ENCODE data around the gene MRPL23. TPM values are rescaled to one million over a fixed set of nuclear protein-coding genes. Genes with fewer than 3 reads are reported as not detected.

MRPL23 gene
- total RNA-seq, 1 experiment from 2014 or later = 109 TPM

DNA sequence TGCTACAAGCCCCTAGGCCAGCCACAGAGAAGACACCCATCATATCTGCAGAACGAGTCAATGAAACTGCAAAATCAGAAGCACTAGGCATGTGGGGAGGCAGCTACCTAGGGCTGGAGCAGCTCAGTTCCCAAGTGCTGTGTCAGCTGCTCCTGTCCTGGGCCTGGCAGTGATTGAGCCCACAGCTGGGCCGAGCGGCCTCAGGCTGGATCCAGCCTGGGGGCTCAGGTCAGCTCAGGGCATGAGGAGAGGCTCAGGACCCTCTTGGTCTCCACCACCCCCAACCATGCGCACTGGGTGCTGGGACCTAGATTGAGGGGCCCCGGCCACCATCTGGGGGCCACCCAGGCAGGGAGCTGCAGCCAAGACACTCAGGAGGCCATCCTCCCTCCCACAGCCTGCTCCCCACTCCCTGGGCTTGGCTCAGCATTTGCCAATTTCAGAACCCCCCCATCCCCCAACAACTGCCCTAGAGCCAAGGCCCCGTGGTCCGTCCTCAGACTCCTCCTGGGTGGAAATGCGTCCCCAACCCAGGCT, 30.1 kb upstream of the MRPL23 start:
- BruUV-seq (replicated peaks) = no TSS peak
- Histone ChIP-seq H3K27me3 (ENCODE audit: insufficient read depth, low read length) (no peaks in the 10 kb centered on the region), H3K36me3 (ENCODE audit: control insufficient read depth in 1 of 2, insufficient read depth in 2 of 2, low read length in 2 of 2) (no peaks in the 10 kb centered on the region), H3K79me2 (ENCODE audit: insufficient read depth, low read length) (no peaks in the 10 kb centered on the region), H3K4me3 (replicated peaks in 1 of 2; ENCODE audit: low read depth in 1 of 2, low read length in 2 of 2) (no peak overlapping the region), H4K20me1 (ENCODE audit: insufficient read depth) (no peaks in the 10 kb centered on the region), H3K9me2 (ENCODE audit: insufficient read depth) (no peaks in the 10 kb centered on the region), H3K9ac (ENCODE audit: low read length) (no peak overlapping the region), H3K9me3 (ENCODE audit: control insufficient read depth in 1 of 2, insufficient read depth in 1 of 2, low read depth in 1 of 2, low read length in 2 of 2) (no peaks in the 10 kb centered on the region), H3K4me1 (ENCODE audit: control insufficient read depth in 1 of 2, insufficient read depth in 2 of 2, low read length in 2 of 2) (no peaks in the 10 kb centered on the region), H3K4me2 (ENCODE audit: low read length) (no peak overlapping the region), H3K27ac (ENCODE audit: low read depth, low read length) (no peak overlapping the region), H2AFZ (ENCODE audit: low read depth, low read length, poor library complexity, severe bottlenecking) (no peak overlapping the region)
- TF ChIP-seq FOSL1 (IDR thresholded peaks at IDR 0.05; ENCODE audit: low read depth) (no peak), ELF1 (IDR thresholded peaks at IDR 0.05; ENCODE audit: borderline replicate concordance, low read depth) (no peak), POLR2AphosphoS5 (IDR thresholded peaks at IDR 0.05; ENCODE audit: low read depth, low read length) (no peak), SIN3A (IDR thresholded peaks at IDR 0.05; ENCODE audit: low read depth) (no peak)
- TF ChIP-seq, protein P1, sequence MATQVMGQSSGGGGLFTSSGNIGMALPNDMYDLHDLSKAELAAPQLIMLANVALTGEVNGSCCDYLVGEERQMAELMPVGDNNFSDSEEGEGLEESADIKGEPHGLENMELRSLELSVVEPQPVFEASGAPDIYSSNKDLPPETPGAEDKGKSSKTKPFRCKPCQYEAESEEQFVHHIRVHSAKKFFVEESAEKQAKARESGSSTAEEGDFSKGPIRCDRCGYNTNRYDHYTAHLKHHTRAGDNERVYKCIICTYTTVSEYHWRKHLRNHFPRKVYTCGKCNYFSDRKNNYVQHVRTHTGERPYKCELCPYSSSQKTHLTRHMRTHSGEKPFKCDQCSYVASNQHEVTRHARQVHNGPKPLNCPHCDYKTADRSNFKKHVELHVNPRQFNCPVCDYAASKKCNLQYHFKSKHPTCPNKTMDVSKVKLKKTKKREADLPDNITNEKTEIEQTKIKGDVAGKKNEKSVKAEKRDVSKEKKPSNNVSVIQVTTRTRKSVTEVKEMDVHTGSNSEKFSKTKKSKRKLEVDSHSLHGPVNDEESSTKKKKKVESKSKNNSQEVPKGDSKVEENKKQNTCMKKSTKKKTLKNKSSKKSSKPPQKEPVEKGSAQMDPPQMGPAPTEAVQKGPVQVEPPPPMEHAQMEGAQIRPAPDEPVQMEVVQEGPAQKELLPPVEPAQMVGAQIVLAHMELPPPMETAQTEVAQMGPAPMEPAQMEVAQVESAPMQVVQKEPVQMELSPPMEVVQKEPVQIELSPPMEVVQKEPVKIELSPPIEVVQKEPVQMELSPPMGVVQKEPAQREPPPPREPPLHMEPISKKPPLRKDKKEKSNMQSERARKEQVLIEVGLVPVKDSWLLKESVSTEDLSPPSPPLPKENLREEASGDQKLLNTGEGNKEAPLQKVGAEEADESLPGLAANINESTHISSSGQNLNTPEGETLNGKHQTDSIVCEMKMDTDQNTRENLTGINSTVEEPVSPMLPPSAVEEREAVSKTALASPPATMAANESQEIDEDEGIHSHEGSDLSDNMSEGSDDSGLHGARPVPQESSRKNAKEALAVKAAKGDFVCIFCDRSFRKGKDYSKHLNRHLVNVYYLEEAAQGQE (IDR thresholded peaks at IDR 0.05; ENCODE audit: low read depth) = no peak
- ChIA-PET POLR2A (no interaction called here), RAD21 (ENCODE audit: low non-redundant PET in 1 of 2, low total read pairs in 2 of 2, uncharacterized antibody in 2 of 2, unreplicated experiment in 2 of 2) (no interaction called here), CTCF (interaction anchor here (0.6 to 1.7 kb wide), 2 partner anchors 12 to 35 kb away, joined by 3 to 7 read pairs; no protein-coding TSS in a partner anchor)
- DNase-seq (ENCODE audit: low read depth, low spot score) (no peak), ATAC-seq (no peak)
- intact Hi-C loops (cut with micrococcal nuclease) = loop anchor here (5.0 kb wide), 1 partner anchor 35 kb away; no protein-coding TSS in a partner anchor

All from HCT116 (cell line).